H1 (cell line): ENCODE results near the gene SMIM17. TPM values are rescaled to one million over a fixed set of nuclear protein-coding genes. Genes with fewer than 3 reads are reported as not detected.

ENCODE experiments used
- CTCF ChIA-PET: fragments of 300-600 bp; sonication (Branson Sonifier 250); formaldehyde crosslinking; loops from one replicate; lab custom pipeline; 2021; ENCODE audit not compliant: partially characterized antibody; lab: Charles Lee
- POLR2A ChIA-PET: fragments of 300-600 bp; sonication (Branson Sonifier 250); formaldehyde crosslinking; loops from one replicate; lab custom pipeline; 2021; ENCODE audit warnings: inconsistent platforms; ENCODE audit not compliant: partially characterized antibody; lab: Charles Lee
- DNase-seq, 2 experiments: peaks; one replicate each; pipeline versions ENCODE4 v3.0.0 to v3.0.0-alpha.2; 2010 to 2022; ENCODE audit warnings: low spot score in 2 of 2, low read depth in 1 of 2, mixed read lengths in 1 of 2
- FAIRE-seq: peaks from 2 replicates; lab custom pipeline; 2011; peaks lifted over from hg19 to GRCh38; lab: Jason Lieb, UNC
- H2AFZ ChIP-seq: 2 replicates; pipeline ENCODE4 v1.8.1; 2012; ENCODE audit warnings: low read length, inconsistent platforms
- H2AK5ac ChIP-seq: 2 replicates; pipeline ENCODE4 v1.6.1; 2013; ENCODE audit warnings: low read depth, low read length
- H2BK120ac ChIP-seq: replicated peaks from 2 replicates; pipeline ENCODE3; 2013; ENCODE audit warnings: low read depth, low read length, inconsistent platforms
- H2BK12ac ChIP-seq: 2 replicates; pipeline ENCODE4 v1.6.1; 2013; ENCODE audit warnings: low read depth, low read length
- H2BK15ac ChIP-seq: 2 replicates; pipeline ENCODE4 v1.6.1; 2013; ENCODE audit warnings: low read length
- H2BK20ac ChIP-seq: 2 replicates; pipeline ENCODE4 v1.6.1; 2013; ENCODE audit warnings: low read length
- H2BK5ac ChIP-seq: 2 replicates; pipeline ENCODE4 v1.6.1; 2013; ENCODE audit warnings: low read depth, low read length
- H3K14ac ChIP-seq: 2 replicates; pipeline ENCODE4 v1.6.1; 2013; ENCODE audit warnings: inconsistent platforms; ENCODE audit not compliant: insufficient read length
- H3K18ac ChIP-seq: 2 replicates; pipeline ENCODE4 v1.6.1; 2013; ENCODE audit warnings: low read length; ENCODE audit errors: extremely low read depth
- H3K23ac ChIP-seq: 2 replicates; pipeline ENCODE4 v1.6.1; 2013; ENCODE audit warnings: inconsistent platforms; ENCODE audit not compliant: insufficient read length
- H3K23me2 ChIP-seq: 2 replicates; pipeline ENCODE4 v1.6.1; 2013; ENCODE audit warnings: low read depth, low read length
- H3K27ac ChIP-seq: 2 replicates; pipeline ENCODE4 v1.6.1; 2011; ENCODE audit warnings: low read depth, low read length, inconsistent platforms
- H3K27me3 ChIP-seq, 4 experiments: replicated peaks in 1 of 4; 1 replicate in 1 of 4; 2 replicates in 3 of 4; pipeline versions ENCODE4 v1.6.1 to v1.8.1; 2011 to 2013; ENCODE audit warnings: low read length in 3 of 4, mild to moderate bottlenecking in 3 of 4, inconsistent platforms in 2 of 4, mixed read lengths in 2 of 4, moderate library complexity in 1 of 4; ENCODE audit not compliant: control insufficient read depth in 3 of 4, insufficient read depth in 3 of 4; ENCODE audit errors: extremely low read depth in 1 of 4
- H3K36me3 ChIP-seq, 4 experiments: 2 replicates each; pipeline versions ENCODE4 v1.6.1 to v1.8.1; 2011 to 2013; ENCODE audit warnings: mild to moderate bottlenecking in 4 of 4, low read length in 3 of 4, moderate library complexity in 2 of 4, control low read depth in 1 of 4, inconsistent platforms in 1 of 4; ENCODE audit not compliant: insufficient read depth in 4 of 4, control insufficient read depth in 2 of 4
- H3K4ac ChIP-seq: replicated peaks from 2 replicates; pipeline ENCODE3; 2013; ENCODE audit warnings: low read length, low read depth, mixed read lengths, inconsistent platforms; ENCODE audit not compliant: insufficient read length
- H3K4me1 ChIP-seq, 4 experiments: replicated peaks in 1 of 4; 1 replicate in 1 of 4; 2 replicates in 3 of 4; pipeline versions ENCODE4 v1.6.1 to v1.8.1; 2011 to 2013; ENCODE audit warnings: low read length in 3 of 4, inconsistent platforms in 2 of 4, mixed read lengths in 1 of 4; ENCODE audit not compliant: insufficient read depth in 4 of 4, control insufficient read depth in 3 of 4
- H3K4me2 ChIP-seq, 2 experiments: 2 replicates each; pipeline versions ENCODE4 v1.6.1 to v1.8.1; 2011 to 2013; ENCODE audit warnings: low read depth in 2 of 2, low read length in 2 of 2, control low read depth in 1 of 2, inconsistent platforms in 1 of 2, mild to moderate bottlenecking in 1 of 2; ENCODE audit not compliant: insufficient read depth in 1 of 2
- H3K4me3 ChIP-seq, 4 experiments: fragments of 200-600, 300-600 bp in 1 of 4; sonication (generic), shearing (Covaris generic), sonication (Bioruptor Twin) in 1 of 4; 2 replicates each; pipeline versions ENCODE4 v1.5.1 to v1.8.1; 2011 to 2016; ENCODE audit warnings: low read length in 4 of 4, low read depth in 3 of 4, control low read depth in 2 of 4, inconsistent platforms in 2 of 4, mild to moderate bottlenecking in 2 of 4, mixed read lengths in 1 of 4, moderate library complexity in 1 of 4; ENCODE audit not compliant: insufficient read depth in 2 of 4; ENCODE audit errors: extremely low read depth in 1 of 4
- H3K56ac ChIP-seq: replicated peaks from 2 replicates; pipeline ENCODE3; 2013; ENCODE audit warnings: low read depth, mild to moderate bottlenecking, mixed read lengths, low read length, inconsistent platforms; ENCODE audit not compliant: insufficient read length
- H3K79me1 ChIP-seq: 2 replicates; pipeline ENCODE4 v1.6.1; 2013; ENCODE audit warnings: low read depth, low read length, control low read depth
- H3K79me2 ChIP-seq, 2 experiments: 2 replicates each; pipeline versions ENCODE4 v1.6.1 to v1.8.1; 2012 to 2013; ENCODE audit warnings: low read length in 2 of 2, mild to moderate bottlenecking in 2 of 2, inconsistent platforms in 1 of 2; ENCODE audit not compliant: insufficient read depth in 2 of 2, control insufficient read depth in 1 of 2
- H3K9ac ChIP-seq, 4 experiments: replicated peaks in 1 of 4; 1 replicate in 1 of 4; 2 replicates in 3 of 4; pipeline versions ENCODE4 v1.6.1 to v1.8.1; 2011 to 2013; ENCODE audit warnings: low read depth in 3 of 4, low read length in 3 of 4, control low read depth in 2 of 4, mild to moderate bottlenecking in 2 of 4, moderate library complexity in 2 of 4, inconsistent platforms in 1 of 4; ENCODE audit errors: extremely low read depth in 1 of 4
- H3K9me3 ChIP-seq, 2 experiments: 2 replicates each; pipeline versions ENCODE4 v1.6.1 to v1.8.1; 2012 to 2013; ENCODE audit warnings: mild to moderate bottlenecking in 2 of 2, moderate library complexity in 2 of 2, control low read depth in 1 of 2, inconsistent platforms in 1 of 2, low read depth in 1 of 2, low read length in 1 of 2, mixed read lengths in 1 of 2; ENCODE audit not compliant: insufficient read depth in 2 of 2
- H4K20me1 ChIP-seq, 2 experiments: replicated peaks in 1 of 2; 2 replicates each; pipeline versions ENCODE3 to v1.8.1; 2011 to 2013; ENCODE audit warnings: inconsistent platforms in 2 of 2, low read length in 2 of 2, mild to moderate bottlenecking in 1 of 2; ENCODE audit not compliant: insufficient read depth in 2 of 2, control insufficient read depth in 1 of 2
- H4K5ac ChIP-seq: 2 replicates; pipeline ENCODE4 v1.6.1; 2013; ENCODE audit warnings: low read length, low read depth, mixed read lengths, inconsistent platforms; ENCODE audit not compliant: insufficient read length
- H4K8ac ChIP-seq: 2 replicates; pipeline ENCODE4 v1.8.0; 2013; ENCODE audit warnings: mild to moderate bottlenecking, moderate library complexity, low read length, inconsistent platforms; ENCODE audit not compliant: insufficient read depth; ENCODE audit errors: extremely low read depth
- H4K91ac ChIP-seq: replicated peaks from 2 replicates; pipeline ENCODE3; 2013; ENCODE audit warnings: low read length, mixed read lengths, inconsistent platforms; ENCODE audit not compliant: insufficient read length
- BACH1 ChIP-seq: IDR thresholded peaks from 2 replicates; pipeline ENCODE4 v1.6.1; 2012; ENCODE audit warnings: low read length, improper control_type of control experiment
- CBX8 ChIP-seq: fragments of 300-800, 300-1000 bp; sonication (generic); IDR thresholded peaks from 2 replicates; pipeline ENCODE4 v1.7.1; 2016; ENCODE audit warnings: low read depth, low read length, borderline replicate concordance
- CEBPB ChIP-seq: IDR thresholded peaks from 2 replicates; pipeline ENCODE4 v1.6.1; 2012; ENCODE audit warnings: low read depth, low read length
- CHD1 ChIP-seq: IDR thresholded peaks from 2 replicates; pipeline ENCODE4 v1.6.1; 2012; ENCODE audit warnings: low read depth, low read length, improper control_type of control experiment
- CREB1 ChIP-seq: IDR thresholded peaks from 2 replicates; pipeline ENCODE4 v1.6.1; 2012; ENCODE audit warnings: inconsistent platforms
- GABPA ChIP-seq: IDR thresholded peaks from 2 replicates; pipeline ENCODE4 v1.6.1; 2011; ENCODE audit warnings: mild to moderate bottlenecking, low read length, moderate library complexity, borderline replicate concordance; ENCODE audit not compliant: insufficient read depth
- MAFK ChIP-seq: IDR thresholded peaks from 2 replicates; pipeline ENCODE4 v1.6.1; 2012; ENCODE audit warnings: low read depth, mild to moderate bottlenecking, improper control_type of control experiment, low read length
- NANOG ChIP-seq: IDR thresholded peaks from 2 replicates; pipeline ENCODE4 v1.6.1; 2011; ENCODE audit warnings: low read length, low read depth, mild to moderate bottlenecking, inconsistent platforms; ENCODE audit not compliant: insufficient read depth, poor library complexity, severe bottlenecking
- RBBP5 ChIP-seq: IDR thresholded peaks from 2 replicates; pipeline ENCODE4 v1.7.1; 2012; ENCODE audit warnings: low read depth, mild to moderate bottlenecking, inconsistent platforms, low read length, moderate library complexity, borderline replicate concordance
- RFX5 ChIP-seq: IDR thresholded peaks from 2 replicates; pipeline ENCODE4 v1.6.1; 2011; ENCODE audit warnings: low read depth, low read length, improper control_type of control experiment, borderline replicate concordance
- SIX5 ChIP-seq: IDR thresholded peaks from 2 replicates; pipeline ENCODE4 v1.6.1; 2011; ENCODE audit warnings: mild to moderate bottlenecking, low read depth, low read length
- SP1 ChIP-seq: IDR thresholded peaks from 2 replicates; pipeline ENCODE4 v1.6.1; 2011; ENCODE audit warnings: low read depth, low read length
- YY1 ChIP-seq: IDR thresholded peaks from 2 replicates; pipeline ENCODE4 v1.6.1; 2011; ENCODE audit warnings: low read depth, mild to moderate bottlenecking, low read length
- WGBS, 2 experiments: shearing (Covaris generic) in 1 of 2; methylation state at CpG; one replicate each; pipeline versions ENCODE4 v1.1.6 to v1.1.7; 2013 to 2015; ENCODE audit warnings: low lambda C conversion rate in 2 of 2, mixed read lengths in 2 of 2, inconsistent platforms in 1 of 2, low coverage in 1 of 2, missing lambda C conversion rate in 1 of 2; ENCODE audit not compliant: insufficient replicate concordance in 2 of 2, insufficient coverage in 1 of 2, insufficient read length in 1 of 2; ENCODE audit errors: extremely low coverage in 1 of 2, missing lambda C conversion rate in 1 of 2; 5-methylcytosine and 5-hydroxymethylcytosine counted together
- polyA plus RNA-seq, 7 experiments: library from polyadenylated mRNA; depleted of rRNA in 3 of 7; stranded (reverse) in 5 of 7; unstranded in 2 of 7; fragments of >200 nt in 5 of 7; fragments of 200-250 nt in 2 of 7; gene quantifications; 1 replicate in 5 of 7; 2 replicates in 1 of 7; 4 replicates in 1 of 7; pipeline versions ENCODE4 v1.2.1 to v1.2.3, GENCODE V29; 2011 to 2013; ENCODE audit warnings: missing spikeins in 2 of 7, mixed read lengths in 2 of 7
- total RNA-seq: library from RNA; stranded (reverse); fragmentation: NEBNext Ultra II Directional; extraction: Animal tissue kit (Norgen Biotek cat#: 25700); gene quantifications from 2 replicates; pipeline ENCODE4 v1.2.1, GENCODE V29; 2021
- TF ChIP-seq, protein P1 (sequence below): IDR thresholded peaks from 2 replicates; pipeline ENCODE4 v1.6.1; 2011; ENCODE audit warnings: low read length, improper control_type of control experiment

SMIM17 gene
- total and polyA plus RNA-seq, 2 of the 8 experiments (the other 6 are each of a cell fraction or from before 2014, with no cell fraction given) = 0.06 TPM; not detected in 1

DNA sequence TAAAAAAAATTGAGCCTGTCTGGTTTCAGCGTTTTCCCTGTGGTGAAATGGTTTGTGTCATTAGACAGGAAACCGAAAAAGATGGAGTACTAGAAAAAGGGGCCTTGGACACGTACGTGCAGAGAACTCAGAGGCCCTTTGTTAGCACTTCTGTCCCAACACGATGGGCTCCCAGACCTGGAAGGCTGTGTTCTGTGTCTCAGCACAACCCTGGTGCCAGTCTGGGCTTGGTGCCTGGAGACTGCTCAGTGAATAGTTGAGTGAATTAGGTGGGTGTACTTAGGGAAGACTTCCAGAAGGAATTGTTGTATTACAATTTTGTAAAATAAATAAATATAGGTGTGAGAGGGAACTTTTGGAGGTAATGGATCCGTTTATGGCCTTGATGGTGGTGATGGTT, 39.1 kb upstream of the SMIM17 start:
- H3K27me3 ChIP-seq = no peaks in the 10 kb centered on the region
- H4K20me1 ChIP-seq = no peaks in the 10 kb centered on the region
- no peak overlapping the region for H4K5ac ChIP-seq
- H2BK12ac ChIP-seq = no peak overlapping the region
- no peak overlapping the region for H2BK5ac ChIP-seq
- H2BK15ac ChIP-seq = no peak overlapping the region
- H3K4me2 ChIP-seq = no peak overlapping the region
- no peaks in the 10 kb centered on the region for H3K4me1 ChIP-seq
- H3K27ac ChIP-seq = no peak overlapping the region
- FAIRE-seq = no peak
- WGBS, 2 experiments = 86% methylated on average over 6 of the region's 6 CpGs; no CpG with 5 or more reads in 1 of the 2 experiments
- H3K79me1 ChIP-seq = peaks cover 5% of the 10 kb centered on the region
- H3K23me2 ChIP-seq = no peaks in the 10 kb centered on the region
- no peak overlapping the region for H3K18ac ChIP-seq
- no peak overlapping the region for H3K23ac ChIP-seq
- DNase-seq = no peak
- TF ChIP-seq CREB1 (no peak), CBX8 (no peak), YY1 (no peak), SIX5 (no peak), CHD1 (no peak), CEBPB (no peak), SP1 (no peak), MAFK (no peak), NANOG (no peak), BACH1 (no peak), GABPA (no peak), RFX5 (no peak), RBBP5 (no peak)
- TF ChIP-seq, protein P1, sequence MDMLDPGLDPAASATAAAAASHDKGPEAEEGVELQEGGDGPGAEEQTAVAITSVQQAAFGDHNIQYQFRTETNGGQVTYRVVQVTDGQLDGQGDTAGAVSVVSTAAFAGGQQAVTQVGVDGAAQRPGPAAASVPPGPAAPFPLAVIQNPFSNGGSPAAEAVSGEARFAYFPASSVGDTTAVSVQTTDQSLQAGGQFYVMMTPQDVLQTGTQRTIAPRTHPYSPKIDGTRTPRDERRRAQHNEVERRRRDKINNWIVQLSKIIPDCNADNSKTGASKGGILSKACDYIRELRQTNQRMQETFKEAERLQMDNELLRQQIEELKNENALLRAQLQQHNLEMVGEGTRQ = no peak
- H3K56ac ChIP-seq = no peak overlapping the region
- no peak overlapping the region for H3K9ac ChIP-seq
- no peak overlapping the region for H4K8ac ChIP-seq
- H3K4ac ChIP-seq = no peak overlapping the region
- H2AK5ac ChIP-seq = no peak overlapping the region
- H3K9me3 ChIP-seq = peaks cover 15 to 16% of the 10 kb centered on the region in 2 experiments; a peak in 2 of 4 replicates
- H2AFZ ChIP-seq = no peak overlapping the region
- no peak overlapping the region for H4K91ac ChIP-seq
- CTCF ChIA-PET = no interaction called here
- no peak overlapping the region for H2BK120ac ChIP-seq
- H3K4me3 ChIP-seq = no peak overlapping the region
- no peak overlapping the region for H2BK20ac ChIP-seq
- H3K79me2 ChIP-seq = peaks cover 3 to 43% of the 10 kb centered on the region in 2 experiments; a peak in 3 of 4 replicates
- POLR2A ChIA-PET = no interaction called here
- H3K36me3 ChIP-seq = peaks cover 0 to 10% (median 4%) of the 10 kb centered on the region in 4 experiments; a peak in 6 of 8 replicates
- no peak overlapping the region for H3K14ac ChIP-seq
